A673 (cell line): Measurements from ENCODE around the gene DHRSX. TPM values are rescaled to one million over a fixed set of nuclear protein-coding genes. Genes with fewer than 3 reads are reported as not detected.

Source experiments
- BruUV-seq: library from RNA; stranded (reverse); fragments of 400-500 nt; replicated peaks from 2 replicates; lab custom pipeline; 2021; lab: Mats Ljungman, UMichigan
- CTCF ChIA-PET: fragments of 300-600 bp; sonication (Branson Sonifier 250); formaldehyde crosslinking; loops from one replicate; lab custom pipeline; 2022; ENCODE audit warnings: antibody characterized with exemption; lab: Charles Lee
- POLR2A ChIA-PET: fragments of 300-600 bp; sonication (Branson Sonifier 250); formaldehyde crosslinking; loops from one replicate; lab custom pipeline; 2022; ENCODE audit warnings: antibody characterized with exemption; ENCODE audit not compliant: low non-redundant PET; lab: Charles Lee
- DNase-seq: peaks from one replicate; pipeline ENCODE4 v3.0.0-alpha.2; 2015; ENCODE audit warnings: low spot score
- H3K27ac ChIP-seq: fragments of 200-600 bp; sonication (generic); 2 replicates; pipeline ENCODE4 v1.5.1; 2016; ENCODE audit warnings: mixed run types, low read depth, mild to moderate bottlenecking, mixed read lengths, antibody characterized with exemption, low read length; ENCODE audit not compliant: poor library complexity, severe bottlenecking
- H3K27me3 ChIP-seq: fragments of 200-600 bp; sonication (generic); replicated peaks from 2 replicates; pipeline ENCODE4 v1.6.1; 2017; ENCODE audit warnings: mixed run types, low read depth, mild to moderate bottlenecking, mixed read lengths, antibody characterized with exemption, low read length; ENCODE audit not compliant: insufficient read depth, poor library complexity
- H3K36me3 ChIP-seq: fragments of 200-600 bp; sonication (generic); 2 replicates; pipeline ENCODE4 v1.6.1; 2016; ENCODE audit warnings: mixed run types, mild to moderate bottlenecking, mixed read lengths, antibody characterized with exemption, low read length; ENCODE audit not compliant: insufficient read depth, poor library complexity, severe bottlenecking
- H3K4me1 ChIP-seq: fragments of 200-600 bp; sonication (generic); 2 replicates; pipeline ENCODE4 v1.6.1; 2017; ENCODE audit warnings: mixed run types, mild to moderate bottlenecking, mixed read lengths, antibody characterized with exemption, low read length; ENCODE audit not compliant: insufficient read depth, poor library complexity, severe bottlenecking
- H3K4me3 ChIP-seq: fragments of 200-600 bp; sonication (generic); 2 replicates; pipeline ENCODE4 v1.5.1; 2016; ENCODE audit warnings: low read depth, mixed run types, mild to moderate bottlenecking, mixed read lengths, low read length; ENCODE audit not compliant: poor library complexity, severe bottlenecking
- H3K9me3 ChIP-seq: fragments of 200-600 bp; sonication (generic); 2 replicates; pipeline ENCODE4 v1.6.1; 2016; ENCODE audit warnings: mixed run types, low read depth, mild to moderate bottlenecking, mixed read lengths, antibody characterized with exemption, low read length; ENCODE audit not compliant: poor library complexity, severe bottlenecking
- EZH2 ChIP-seq: fragments of 200-600 bp; sonication (generic); IDR thresholded peaks from 2 replicates; pipeline ENCODE4 v1.6.1; 2017; ENCODE audit warnings: borderline replicate concordance, low read depth, mild to moderate bottlenecking, mixed read lengths, antibody characterized with exemption, low read length; ENCODE audit not compliant: poor library complexity, severe bottlenecking
- intact Hi-C: fragments of 100-400 bp; cut with micrococcal nuclease; formaldehyde crosslinking; loops from one replicate; pipeline ENCODE4 v1.10.0; 2022; ENCODE audit not compliant: unreplicated experiment
- total RNA-seq: library from RNA; stranded (reverse); gene quantifications from 2 replicates; pipeline ENCODE4 v1.2.3, GENCODE V29; 2021
- TF ChIP-seq, protein P1 (sequence below): fragments of 300-800, 200-600 bp; sonication (generic); conservative IDR thresholded peaks from 2 replicates; pipeline ENCODE4 v1.5.1; 2017; ENCODE audit warnings: low read depth, mild to moderate bottlenecking, antibody characterized with exemption, low read length, moderate library complexity, mixed read lengths

Gene DHRSX
- total RNA-seq, 1 experiment from 2014 or later = 30.2 TPM

DNA sequence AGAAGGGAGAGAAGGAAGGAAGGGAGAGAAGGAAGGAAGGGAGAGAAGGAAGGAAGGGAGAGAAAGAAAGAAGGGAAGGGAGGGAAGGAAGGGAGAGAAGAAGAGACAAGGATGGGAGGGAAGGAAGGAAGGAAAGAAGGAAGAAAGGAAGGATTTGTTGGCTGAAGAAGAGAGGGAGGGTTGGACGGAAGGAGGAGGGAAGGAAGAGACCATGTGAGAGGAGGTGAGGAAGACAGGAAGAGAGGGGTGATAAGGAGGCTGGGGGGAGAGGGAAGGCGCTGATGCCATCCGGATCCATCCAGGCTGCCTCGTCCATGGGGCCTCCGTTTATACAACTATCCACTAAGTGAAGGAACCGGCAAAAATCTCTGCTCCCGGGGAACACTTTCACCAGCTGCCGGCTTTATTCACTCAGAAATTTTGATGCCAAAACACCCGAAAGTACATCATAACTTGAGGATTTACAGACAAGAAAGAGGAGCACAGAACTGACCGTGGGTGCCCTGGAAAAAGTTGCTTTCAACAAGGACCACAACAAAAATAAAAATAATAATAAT lies 14.9 kb downstream of the DHRSX start:
- H3K27ac ChIP-seq = no peak overlapping the region
- CTCF ChIA-PET = no interaction called here

GRCh38 chrX:2484721-2485648 lies 15.8 kb downstream of the DHRSX start:
- intact Hi-C loops = no loop called here

More for the DNA sequence above, 14.9 kb downstream of the DHRSX start:
- intact Hi-C loops = no loop called here
- TF ChIP-seq, protein P1, sequence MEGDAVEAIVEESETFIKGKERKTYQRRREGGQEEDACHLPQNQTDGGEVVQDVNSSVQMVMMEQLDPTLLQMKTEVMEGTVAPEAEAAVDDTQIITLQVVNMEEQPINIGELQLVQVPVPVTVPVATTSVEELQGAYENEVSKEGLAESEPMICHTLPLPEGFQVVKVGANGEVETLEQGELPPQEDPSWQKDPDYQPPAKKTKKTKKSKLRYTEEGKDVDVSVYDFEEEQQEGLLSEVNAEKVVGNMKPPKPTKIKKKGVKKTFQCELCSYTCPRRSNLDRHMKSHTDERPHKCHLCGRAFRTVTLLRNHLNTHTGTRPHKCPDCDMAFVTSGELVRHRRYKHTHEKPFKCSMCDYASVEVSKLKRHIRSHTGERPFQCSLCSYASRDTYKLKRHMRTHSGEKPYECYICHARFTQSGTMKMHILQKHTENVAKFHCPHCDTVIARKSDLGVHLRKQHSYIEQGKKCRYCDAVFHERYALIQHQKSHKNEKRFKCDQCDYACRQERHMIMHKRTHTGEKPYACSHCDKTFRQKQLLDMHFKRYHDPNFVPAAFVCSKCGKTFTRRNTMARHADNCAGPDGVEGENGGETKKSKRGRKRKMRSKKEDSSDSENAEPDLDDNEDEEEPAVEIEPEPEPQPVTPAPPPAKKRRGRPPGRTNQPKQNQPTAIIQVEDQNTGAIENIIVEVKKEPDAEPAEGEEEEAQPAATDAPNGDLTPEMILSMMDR = no peak
- no peak for TF ChIP-seq EZH2
- no peak overlapping the region for H3K4me3 ChIP-seq
- no peak for DNase-seq
- BruUV-seq = no TSS peak
- POLR2A ChIA-PET = no interaction called here
- peaks cover 44% of the 10 kb centered on the region for H3K36me3 ChIP-seq
- no peaks in the 10 kb centered on the region for H3K4me1 ChIP-seq
- H3K27me3 ChIP-seq = no peaks in the 10 kb centered on the region
- H3K9me3 ChIP-seq = no peaks in the 10 kb centered on the region

GRCh38 chrX:2484256-2484655 lies 16.5 kb downstream of the DHRSX start:
- H3K27me3 ChIP-seq = no peaks in the 10 kb centered on the region
- DNase-seq = no peak
- BruUV-seq = no TSS peak
- no peak for TF ChIP-seq EZH2
- TF ChIP-seq, protein P1 = no peak
- CTCF ChIA-PET = no interaction called here
- H3K36me3 ChIP-seq = peaks cover 34% of the 10 kb centered on the region
- no peaks in the 10 kb centered on the region for H3K4me1 ChIP-seq
- intact Hi-C loops = no loop called here
- no peak overlapping the region for H3K27ac ChIP-seq
- POLR2A ChIA-PET = no interaction called here
- H3K4me3 ChIP-seq = no peak overlapping the region
- H3K9me3 ChIP-seq = no peaks in the 10 kb centered on the region

More at GRCh38 chrX:2484721-2485648, 15.8 kb downstream of the DHRSX start:
- H3K9me3 ChIP-seq = no peaks in the 10 kb centered on the region
- H3K27ac ChIP-seq = no peak overlapping the region
- BruUV-seq = no TSS peak
- H3K36me3 ChIP-seq = peaks cover 40% of the 10 kb centered on the region
- no peak overlapping the region for H3K4me3 ChIP-seq
- TF ChIP-seq EZH2 = no peak
- TF ChIP-seq, protein P1 = no peak
- no peaks in the 10 kb centered on the region for H3K4me1 ChIP-seq
- H3K27me3 ChIP-seq = no peaks in the 10 kb centered on the region
- POLR2A ChIA-PET = no interaction called here
- CTCF ChIA-PET = no interaction called here
- no peak for DNase-seq
